H1 (cell line): ENCODE measurements around the gene HEXIM1. TPM values are rescaled to one million over a fixed set of nuclear protein-coding genes. Genes with fewer than 3 reads are reported as not detected.

ENCODE experiments used
- CBX8 ChIP-seq: fragments of 300-800, 300-1000 bp; sonication (generic); IDR thresholded peaks from 2 replicates; pipeline ENCODE4 v1.7.1; 2016; ENCODE audit warnings: low read depth, low read length, borderline replicate concordance
- CEBPB ChIP-seq: IDR thresholded peaks from 2 replicates; pipeline ENCODE4 v1.6.1; 2012; ENCODE audit warnings: low read depth, low read length
- CHD1 ChIP-seq: IDR thresholded peaks from 2 replicates; pipeline ENCODE4 v1.6.1; 2012; ENCODE audit warnings: low read depth, low read length, improper control_type of control experiment
- CREB1 ChIP-seq: IDR thresholded peaks from 2 replicates; pipeline ENCODE4 v1.6.1; 2012; ENCODE audit warnings: inconsistent platforms
- CTBP2 ChIP-seq: IDR thresholded peaks from 2 replicates; pipeline ENCODE4 v1.7.0; 2011; ENCODE audit warnings: borderline replicate concordance, mild to moderate bottlenecking, moderate library complexity, mixed read lengths, low read length; ENCODE audit not compliant: insufficient read depth, insufficient read length
- EGR1 ChIP-seq: IDR thresholded peaks from 2 replicates; pipeline ENCODE4 v1.6.1; 2011; ENCODE audit warnings: low read depth, low read length, borderline replicate concordance
- EP300 ChIP-seq, 2 experiments: IDR thresholded peaks; 1 replicate in 1 of 2; 2 replicates in 1 of 2; pipeline ENCODE4 v1.6.1; 2011 to 2012; ENCODE audit warnings: low read depth in 2 of 2, low read length in 2 of 2, mild to moderate bottlenecking in 2 of 2, borderline replicate concordance in 1 of 2, inconsistent platforms in 1 of 2, moderate library complexity in 1 of 2
- GABPA ChIP-seq: IDR thresholded peaks from 2 replicates; pipeline ENCODE4 v1.6.1; 2011; ENCODE audit warnings: mild to moderate bottlenecking, low read length, moderate library complexity, borderline replicate concordance; ENCODE audit not compliant: insufficient read depth
- HDAC6 ChIP-seq: IDR thresholded peaks from one replicate; pipeline ENCODE4 v1.7.1; 2012; ENCODE audit warnings: low read depth, mild to moderate bottlenecking, inconsistent platforms, low read length, moderate library complexity
- JUN ChIP-seq: IDR thresholded peaks from 2 replicates; pipeline ENCODE4 v1.6.1; 2011; ENCODE audit warnings: low read depth, mild to moderate bottlenecking, improper control_type of control experiment, low read length
- POLR2A ChIP-seq, 2 experiments: IDR thresholded peaks; 1 replicate in 1 of 2; 2 replicates in 1 of 2; pipeline ENCODE4 v1.6.1; 2011; ENCODE audit warnings: low read depth in 2 of 2, low read length in 2 of 2, mild to moderate bottlenecking in 2 of 2; ENCODE audit errors: control extremely low read depth in 1 of 2
- POLR2AphosphoS5 ChIP-seq: IDR thresholded peaks from 2 replicates; pipeline ENCODE4 v1.6.1; 2011; ENCODE audit warnings: low read depth, low read length
- POU5F1 ChIP-seq: IDR thresholded peaks from 2 replicates; pipeline ENCODE4 v1.6.1; 2011; ENCODE audit warnings: low read depth, mild to moderate bottlenecking, low read length, moderate library complexity
- RAD21 ChIP-seq, 2 experiments: IDR thresholded peaks in 1 of 2; conservative IDR thresholded peaks in 1 of 2; 2 replicates each; pipeline ENCODE4 v1.6.1; 2011; ENCODE audit warnings: low read depth in 2 of 2, low read length in 2 of 2, improper control_type of control experiment in 1 of 2, inconsistent platforms in 1 of 2, mild to moderate bottlenecking in 1 of 2, moderate library complexity in 1 of 2
- RNF2 ChIP-seq: fragments of 200-900, 300-1000 bp; sonication (generic); IDR thresholded peaks from 2 replicates; pipeline ENCODE4 v1.7.1; 2016; ENCODE audit warnings: borderline replicate concordance, low read depth, mild to moderate bottlenecking, antibody characterized with exemption, low read length; ENCODE audit not compliant: poor library complexity, severe bottlenecking; ENCODE audit errors: missing control alignments
- SIRT6 ChIP-seq: IDR thresholded peaks from one replicate; pipeline ENCODE4 v1.7.1; 2012; ENCODE audit warnings: low read length, inconsistent platforms
- SP2 ChIP-seq: IDR thresholded peaks from 2 replicates; pipeline ENCODE4 v1.6.1; 2012; ENCODE audit warnings: mild to moderate bottlenecking, low read length, inconsistent platforms
- TBP ChIP-seq: IDR thresholded peaks from 2 replicates; pipeline ENCODE4 v1.6.1; 2011; ENCODE audit warnings: low read depth, low read length, improper control_type of control experiment
- TCF12 ChIP-seq: IDR thresholded peaks from 2 replicates; pipeline ENCODE4 v1.6.1; 2011; ENCODE audit warnings: low read depth, mild to moderate bottlenecking, low read length
- YY1 ChIP-seq: IDR thresholded peaks from 2 replicates; pipeline ENCODE4 v1.6.1; 2011; ENCODE audit warnings: low read depth, mild to moderate bottlenecking, low read length
- polyA plus RNA-seq, 7 experiments: library from polyadenylated mRNA; depleted of rRNA in 3 of 7; stranded (reverse) in 5 of 7; unstranded in 2 of 7; fragments of >200 nt in 5 of 7; fragments of 200-250 nt in 2 of 7; gene quantifications; 1 replicate in 5 of 7; 2 replicates in 1 of 7; 4 replicates in 1 of 7; pipeline versions ENCODE4 v1.2.1 to v1.2.3, GENCODE V29; 2011 to 2013; ENCODE audit warnings: missing spikeins in 2 of 7, mixed read lengths in 2 of 7
- total RNA-seq: library from RNA; stranded (reverse); fragmentation: NEBNext Ultra II Directional; extraction: Animal tissue kit (Norgen Biotek cat#: 25700); gene quantifications from 2 replicates; pipeline ENCODE4 v1.2.1, GENCODE V29; 2021
- TF ChIP-seq, protein P1 (sequence below): IDR thresholded peaks from 2 replicates; pipeline ENCODE4 v1.6.1; 2011; ENCODE audit warnings: low read depth, mild to moderate bottlenecking, low read length; ENCODE audit not compliant: insufficient read depth

Gene HEXIM1
- total and polyA plus RNA-seq, 2 of the 8 experiments (the other 6 are each of a cell fraction or from before 2014, with no cell fraction given), result 9.1 to 38.3 TPM

DNA sequence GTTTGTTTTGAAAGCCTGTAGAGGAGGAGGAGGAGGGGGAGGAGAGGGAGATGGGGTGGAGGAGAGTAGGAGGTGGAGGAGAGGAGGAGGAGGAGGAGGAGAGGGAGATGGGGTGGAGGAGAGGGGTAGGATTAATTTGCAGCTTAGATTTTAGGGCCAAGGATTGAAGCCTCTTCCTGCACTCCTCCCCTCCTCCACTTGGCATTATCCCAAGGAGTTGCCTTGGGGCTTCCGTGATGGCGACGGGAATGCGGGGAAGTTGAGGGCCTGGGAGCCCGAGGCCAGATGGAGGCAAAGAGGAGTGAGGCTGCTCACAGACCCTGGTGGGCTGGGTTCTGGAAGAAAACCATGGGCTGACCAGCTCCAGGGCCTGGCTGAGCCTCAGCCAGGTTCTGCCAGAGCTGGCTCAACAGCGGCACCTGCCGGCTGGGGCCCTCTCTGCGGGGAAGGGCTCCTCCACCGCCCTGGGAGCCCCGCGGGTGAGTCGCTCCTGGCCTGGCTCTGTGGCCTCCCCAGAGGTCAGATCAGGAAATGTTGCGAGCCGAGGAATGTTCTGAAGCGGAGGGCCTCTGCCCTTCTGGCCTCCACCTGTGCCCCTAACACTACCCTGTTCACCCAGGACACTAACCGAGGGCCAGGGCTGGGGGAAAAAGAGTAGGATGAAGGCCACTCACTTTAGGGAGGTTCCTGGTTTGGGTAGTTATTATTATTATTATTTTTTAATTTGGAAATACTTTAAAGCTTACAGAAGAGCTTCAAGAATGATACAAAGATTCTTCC, 49.5 kb downstream of the HEXIM1 start (continued):
- no peak for TF ChIP-seq POU5F1
- TF ChIP-seq CHD1, result no peak
- peak; percentile 56; the same call in 1 of the 2 replicates for TF ChIP-seq CREB1
- TF ChIP-seq GABPA, result peak; percentile 72
- 0 out of 3 replicates have a peak, but pooled peaks of 1 of the 2 experiments have one; percentile 48 for TF ChIP-seq POLR2A (IDR thresholded peaks at IDR 0.05; ENCODE audit: control extremely low read depth in 1 of 2, low read depth in 2 of 2, low read length in 2 of 2)
- peak in 1 of 2 experiments; percentile 55; a peak in 1 of 3 replicates for TF ChIP-seq EP300 (IDR thresholded peaks at IDR 0.05; ENCODE audit: borderline replicate concordance in 1 of 2, low read depth in 2 of 2, low read length in 2 of 2)
- peak; percentile 45; the same call in 1 of the 2 replicates for TF ChIP-seq YY1
- peak; percentile 93 to 100 for TF ChIP-seq RAD21 (IDR thresholded peaks at IDR 0.05 in 1 of 2, conservative IDR thresholded peaks at IDR 0.05 in 1 of 2; ENCODE audit: low read depth in 2 of 2, low read length in 2 of 2)
- no peak for TF ChIP-seq HDAC6
- TF ChIP-seq, protein P1, sequence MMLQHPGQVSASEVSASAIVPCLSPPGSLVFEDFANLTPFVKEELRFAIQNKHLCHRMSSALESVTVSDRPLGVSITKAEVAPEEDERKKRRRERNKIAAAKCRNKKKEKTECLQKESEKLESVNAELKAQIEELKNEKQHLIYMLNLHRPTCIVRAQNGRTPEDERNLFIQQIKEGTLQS, result peak; percentile 60; the same call in 1 of the 2 replicates
- TF ChIP-seq RNF2, result no peak
- TF ChIP-seq CTBP2, result no peak
- TF ChIP-seq CEBPB, result peak; percentile 35
- TF ChIP-seq POLR2AphosphoS5, result peak; percentile 27; the same call in 1 of the 2 replicates
- peak; percentile 42; the same call in 1 of the 2 replicates for TF ChIP-seq EGR1
- TF ChIP-seq TCF12, result peak; percentile 61; the same call in 1 of the 2 replicates
- no peak for TF ChIP-seq SIRT6
- no peak for TF ChIP-seq SP2
- TF ChIP-seq JUN, result no peak
- TF ChIP-seq TBP, result peak; percentile 58; the same call in 1 of the 2 replicates
- no peak for TF ChIP-seq CBX8
